WTC11 (cell line): ENCODE measurements around the gene MAML3. TPM values are rescaled to one million over a fixed set of nuclear protein-coding genes. Genes with fewer than 3 reads are reported as not detected.

Source experiments
- ATAC-seq: fragments of 200-7000 bp; cut with Tn5 transposase; 2 replicates; pipeline ENCODE4 v1.10.0; 2021; ENCODE audit warnings: mild to moderate bottlenecking, moderate library complexity
- CTCF ChIA-PET: fragments of 300-600 bp; sonication (Branson Sonifier 250); formaldehyde crosslinking; loops from one replicate; lab custom pipeline; 2021; ENCODE audit warnings: antibody characterized with exemption; lab: Charles Lee
- POLR2A ChIA-PET: fragments of 350-600 bp; sonication (Branson Sonifier 250); formaldehyde crosslinking; loops from one replicate; lab custom pipeline; 2021; ENCODE audit warnings: antibody characterized with exemption; lab: Charles Lee
- DNase-seq: peaks from one replicate; pipeline ENCODE4 v3.0.0; 2021; ENCODE audit warnings: low spot score
- H3K27ac Mint-ChIP-seq: 2 replicates; pipeline ENCODE4 v1.8.0; 2021; ENCODE audit warnings: mixed read lengths
- H3K27me3 Mint-ChIP-seq: 2 replicates; pipeline ENCODE4 v1.8.0; 2021; ENCODE audit warnings: low read depth, mild to moderate bottlenecking, moderate library complexity, mixed read lengths
- H3K36me3 Mint-ChIP-seq: 2 replicates; pipeline ENCODE4 v1.8.0; 2021; ENCODE audit warnings: mixed read lengths
- H3K4me1 Mint-ChIP-seq: 2 replicates; pipeline ENCODE4 v1.8.0; 2022; ENCODE audit warnings: mixed read lengths
- H3K4me3 Mint-ChIP-seq: 2 replicates; pipeline ENCODE4 v1.8.0; 2021; ENCODE audit warnings: mild to moderate bottlenecking, moderate library complexity, mixed read lengths
- H3K9me3 Mint-ChIP-seq: 2 replicates; pipeline ENCODE4 v1.8.0; 2021; ENCODE audit warnings: mixed read lengths
- ATF1 ChIP-seq: sonication (generic); formaldehyde crosslinking; IDR thresholded peaks from 2 replicates; pipeline ENCODE4 v1.8.1; 2023; ENCODE audit warnings: mild to moderate bottlenecking, moderate library complexity, missing genetic modification reagents
- ATF6 ChIP-seq: sonication (generic); formaldehyde crosslinking; IDR thresholded peaks from 2 replicates; pipeline ENCODE4 v1.8.1; 2023; ENCODE audit warnings: mild to moderate bottlenecking, missing genetic modification reagents
- CDX4 ChIP-seq: fragments of 250-450 bp; sonication (Bioruptor Pico); IDR thresholded peaks from 2 replicates; pipeline ENCODE4 v1.9.0; 2021; ENCODE audit warnings: moderate library complexity, mild to moderate bottlenecking, inconsistent platforms, borderline replicate concordance
- CREB1 ChIP-seq: sonication (generic); formaldehyde crosslinking; IDR thresholded peaks from 2 replicates; pipeline ENCODE4 v1.8.0; 2023; ENCODE audit warnings: mild to moderate bottlenecking, missing genetic modification reagents
- ESRRA ChIP-seq: sonication (generic); formaldehyde crosslinking; IDR thresholded peaks from 2 replicates; pipeline ENCODE4 v1.8.1; 2022; ENCODE audit warnings: mild to moderate bottlenecking, missing genetic modification reagents, borderline replicate concordance
- FOXJ3 ChIP-seq: sonication (generic); formaldehyde crosslinking; IDR thresholded peaks from 2 replicates; pipeline ENCODE4 v1.9.0; 2021; ENCODE audit warnings: missing genetic modification reagents, mild to moderate bottlenecking, borderline replicate concordance
- FOXP1 ChIP-seq: sonication (generic); formaldehyde crosslinking; IDR thresholded peaks from 2 replicates; pipeline ENCODE4 v1.8.0; 2022; ENCODE audit warnings: missing genetic modification reagents, mild to moderate bottlenecking, moderate library complexity, borderline replicate concordance
- GRHL2 ChIP-seq: fragments of 250-450 bp; sonication (Bioruptor Pico); IDR thresholded peaks from 2 replicates; pipeline ENCODE4 v1.8.0; 2022; ENCODE audit warnings: mild to moderate bottlenecking, moderate library complexity; ENCODE audit not compliant: insufficient replicate concordance, severe bottlenecking
- IRF2 ChIP-seq: sonication (generic); formaldehyde crosslinking; IDR thresholded peaks from 2 replicates; pipeline ENCODE4 v1.8.0; 2022; ENCODE audit warnings: low read depth, missing genetic modification reagents, borderline replicate concordance
- MAX ChIP-seq: sonication (generic); formaldehyde crosslinking; IDR thresholded peaks from 2 replicates; pipeline ENCODE4 v1.8.0; 2022; ENCODE audit warnings: mild to moderate bottlenecking, missing genetic modification reagents
- MLX ChIP-seq: sonication (generic); formaldehyde crosslinking; IDR thresholded peaks from 2 replicates; pipeline ENCODE4 v1.8.1; 2023; ENCODE audit warnings: mild to moderate bottlenecking, missing genetic modification reagents, moderate library complexity
- NFE2L1 ChIP-seq: sonication (generic); formaldehyde crosslinking; IDR thresholded peaks from 2 replicates; pipeline ENCODE4 v1.8.1; 2023; ENCODE audit warnings: missing genetic modification reagents
- NR1H2 ChIP-seq: sonication (generic); formaldehyde crosslinking; IDR thresholded peaks from 2 replicates; pipeline ENCODE4 v1.9.0; 2021; ENCODE audit warnings: mild to moderate bottlenecking, moderate library complexity, missing genetic modification reagents
- NR3C1 ChIP-seq: sonication (generic); formaldehyde crosslinking; conservative IDR thresholded peaks from 2 replicates; pipeline ENCODE4 v1.8.1; 2023; ENCODE audit warnings: low read depth, mild to moderate bottlenecking, missing genetic modification reagents
- OVOL2 ChIP-seq: fragments of 250-450 bp; sonication (Bioruptor Pico); IDR thresholded peaks from 2 replicates; pipeline ENCODE4 v1.9.0; 2021; ENCODE audit warnings: mild to moderate bottlenecking, borderline replicate concordance
- PRRX2 ChIP-seq: fragments of 250-450 bp; sonication (Bioruptor Pico); IDR thresholded peaks from 2 replicates; pipeline ENCODE4 v1.8.0; 2021; ENCODE audit warnings: mild to moderate bottlenecking
- RORB ChIP-seq: fragments of 250-450 bp; sonication (Bioruptor Pico); IDR thresholded peaks from 2 replicates; pipeline ENCODE4 v1.9.0; 2021; ENCODE audit warnings: mild to moderate bottlenecking
- SOX15 ChIP-seq: fragments of 250-450 bp; sonication (Bioruptor Pico); IDR thresholded peaks from 2 replicates; pipeline ENCODE4 v1.9.0; 2021; ENCODE audit warnings: mild to moderate bottlenecking
- TP53 ChIP-seq: sonication (generic); formaldehyde crosslinking; IDR thresholded peaks from 2 replicates; pipeline ENCODE4 v1.8.1; 2023; ENCODE audit warnings: mild to moderate bottlenecking, missing genetic modification reagents
- ZBTB21 ChIP-seq: sonication (generic); formaldehyde crosslinking; IDR thresholded peaks from 2 replicates; pipeline ENCODE4 v1.8.1; 2023; ENCODE audit warnings: mild to moderate bottlenecking, missing genetic modification reagents, borderline replicate concordance
- ZNF219 ChIP-seq: sonication (generic); formaldehyde crosslinking; IDR thresholded peaks from 2 replicates; pipeline ENCODE4 v1.8.0; 2023; ENCODE audit warnings: missing genetic modification reagents, mild to moderate bottlenecking, borderline replicate concordance
- ZNF263 ChIP-seq: sonication (generic); formaldehyde crosslinking; IDR thresholded peaks from 2 replicates; pipeline ENCODE4 v1.8.1; 2022; ENCODE audit warnings: low read depth, mild to moderate bottlenecking, moderate library complexity, missing genetic modification reagents
- ZNF423 ChIP-seq: fragments of 250-450 bp; sonication (Bioruptor Pico); IDR thresholded peaks from 2 replicates; pipeline ENCODE4 v2.1.2; 2022; ENCODE audit warnings: mild to moderate bottlenecking, moderate library complexity
- ZNF532 ChIP-seq: fragments of 250-450 bp; sonication (Bioruptor Pico); IDR thresholded peaks from 2 replicates; pipeline ENCODE4 v1.9.0; 2021; ENCODE audit warnings: mild to moderate bottlenecking, borderline replicate concordance
- ZNF671 ChIP-seq: fragments of 250-450 bp; sonication (Bioruptor Pico); IDR thresholded peaks from 2 replicates; pipeline ENCODE4 v1.8.0; 2021; ENCODE audit warnings: mild to moderate bottlenecking
- total RNA-seq: library from RNA; stranded (reverse); gene quantifications from 3 replicates; pipeline ENCODE4 v1.2.3, GENCODE V29; 2021

The MAML3 gene
- total RNA-seq, 1 experiment from 2014 or later, result 7.4 TPM

GRCh38 chr4:140186651-140187315 is 32.8 kb upstream of the MAML3 start (continued):
- TF ChIP-seq CREB1 (CRISPR knock-in tag) (no peak), FOXP1 (no peak), PRRX2 (CRISPR knock-in tag) (no peak), GRHL2 (CRISPR knock-in tag) (no peak), NFE2L1 (CRISPR knock-in tag) (no peak), ESRRA (CRISPR knock-in tag) (no peak), RORB (CRISPR knock-in tag) (no peak)

- CTCF ChIA-PET, result interaction anchor here (1.3 kb wide), 1 partner anchor 144 kb away, joined by 3 read pairs; no protein-coding TSS in a partner anchor
- POLR2A ChIA-PET, result no interaction called here
- ATAC-seq, result no peak
- no peak for DNase-seq
- H3K9me3 Mint-ChIP-seq, result no peaks in the 10 kb centered on the region
- no peak overlapping the region for H3K27ac Mint-ChIP-seq
- TF ChIP-seq ZNF671 (CRISPR knock-in tag) (no peak), CDX4 (no peak), OVOL2 (CRISPR knock-in tag) (no peak), IRF2 (no peak), ATF1 (CRISPR knock-in tag) (no peak), MLX (CRISPR knock-in tag) (no peak), NR1H2 (no peak), ZNF219 (no peak), ATF6 (CRISPR knock-in tag) (no peak), MAX (no peak)
- TF ChIP-seq, all 79 proteins: peak for 0
- H3K27me3 Mint-ChIP-seq, result no peaks in the 10 kb centered on the region
- H3K4me3 Mint-ChIP-seq, result no peak overlapping the region
- no peaks in the 10 kb centered on the region for H3K36me3 Mint-ChIP-seq
- H3K4me1 Mint-ChIP-seq, result no peaks in the 10 kb centered on the region
These were observed 32.1 kb upstream of the MAML3 start for GRCh38 chr4:140186082-140186438.

GRCh38 chr4:140185412-140186081 is 31.6 kb upstream of the MAML3 start:
- no peak for DNase-seq
- H3K27me3 Mint-ChIP-seq, result no peaks in the 10 kb centered on the region
- no peaks in the 10 kb centered on the region for H3K9me3 Mint-ChIP-seq
- ChIA-PET CTCF (interaction anchor here (1.3 kb wide), 1 partner anchor 145 kb away, joined by 3 read pairs; no protein-coding TSS in a partner anchor), POLR2A (no interaction called here)
- no peak overlapping the region for H3K4me3 Mint-ChIP-seq
- no peaks in the 10 kb centered on the region for H3K36me3 Mint-ChIP-seq
- no peak for ATAC-seq
- H3K4me1 Mint-ChIP-seq, result no peaks in the 10 kb centered on the region
- no peak overlapping the region for H3K27ac Mint-ChIP-seq
- no peak for TF ChIP-seq GRHL2 (CRISPR knock-in tag)
- TF ChIP-seq CREB1 (CRISPR knock-in tag), result no peak
- no peak for TF ChIP-seq ZBTB21
- no peak for TF ChIP-seq NR3C1 (CRISPR knock-in tag)
- TF ChIP-seq ESRRA (CRISPR knock-in tag), result no peak
- no peak for TF ChIP-seq ZNF263 (CRISPR knock-in tag)
- TF ChIP-seq ZNF532, result no peak
- no peak for TF ChIP-seq SOX15 (CRISPR knock-in tag)
- TF ChIP-seq ZNF423 (CRISPR knock-in tag), result no peak
- TF ChIP-seq FOXJ3, result no peak
- TF ChIP-seq TP53 (CRISPR knock-in tag), result no peak
